OCI-LY7 (cell line): ENCODE results near the gene KCNA1. TPM values are rescaled to one million over a fixed set of nuclear protein-coding genes. Genes with fewer than 3 reads are reported as not detected.

Experiments used
- BruUV-seq: library from RNA; stranded (reverse); fragments of 400-500 nt; replicated peaks from 2 replicates; lab custom pipeline; 2021; lab: Mats Ljungman, UMichigan
- CTCF ChIA-PET: fragments of 300-600 bp; sonication (Branson Sonifier 250); formaldehyde crosslinking; loops from one replicate; lab custom pipeline; 2022; ENCODE audit warnings: antibody characterized with exemption; ENCODE audit not compliant: unreplicated experiment; lab: Charles Lee
- POLR2A ChIA-PET: fragments of 300-600 bp; sonication (Branson Sonifier 250); formaldehyde crosslinking; loops from one replicate; lab custom pipeline; 2022; ENCODE audit warnings: antibody characterized with exemption; lab: Charles Lee
- DNase-seq: peaks from one replicate; pipeline ENCODE4 v3.0.0-alpha.2; 2015; ENCODE audit warnings: low spot score
- H2AFZ ChIP-seq: fragments of 200-600 bp; sonication (generic), shearing (Covaris generic); 2 replicates; pipeline ENCODE4 v1.6.1; 2014; ENCODE audit warnings: mild to moderate bottlenecking, antibody characterized with exemption, low read length, moderate library complexity
- H3K27ac ChIP-seq: fragments of 200-600 bp; sonication (generic); 2 replicates; pipeline ENCODE4 v1.5.1; 2014; ENCODE audit warnings: mixed run types, low read depth, mild to moderate bottlenecking, moderate library complexity, low read length, inconsistent platforms; ENCODE audit not compliant: poor library complexity, severe bottlenecking
- H3K36me3 ChIP-seq: fragments of 200-600 bp; sonication (generic); 2 replicates; pipeline ENCODE4 v1.6.1; 2014; ENCODE audit warnings: mild to moderate bottlenecking, antibody characterized with exemption, low read length, moderate library complexity, mixed read lengths; ENCODE audit not compliant: insufficient read depth
- H3K4me1 ChIP-seq: fragments of 200-600 bp; sonication (generic); 2 replicates; pipeline ENCODE4 v1.5.1; 2014; ENCODE audit warnings: mild to moderate bottlenecking, low read length; ENCODE audit not compliant: insufficient read depth, poor library complexity, severe bottlenecking
- H3K4me2 ChIP-seq: fragments of 200-600 bp; sonication (generic); 2 replicates; pipeline ENCODE4 v1.6.1; 2014; ENCODE audit warnings: mild to moderate bottlenecking, low read length
- H3K4me3 ChIP-seq: fragments of 200-600 bp; sonication (generic); 2 replicates; pipeline ENCODE4 v1.5.1; 2014; ENCODE audit warnings: mild to moderate bottlenecking, low read depth, low read length; ENCODE audit not compliant: poor library complexity, severe bottlenecking
- H3K79me2 ChIP-seq: fragments of 200-600 bp; sonication (generic); 2 replicates; pipeline ENCODE4 v1.6.1; 2016; ENCODE audit warnings: low read depth, mild to moderate bottlenecking, low read length, moderate library complexity, mixed read lengths; ENCODE audit not compliant: insufficient read depth
- H3K9me2 ChIP-seq: fragments of 200-600 bp; sonication (generic); 2 replicates; pipeline ENCODE4 v1.6.1; 2016; ENCODE audit warnings: mild to moderate bottlenecking, low read length, mixed read lengths; ENCODE audit not compliant: insufficient read depth
- H3K9me3 ChIP-seq: fragments of 200-600 bp; sonication (generic); 2 replicates; pipeline ENCODE4 v1.6.1; 2014; ENCODE audit warnings: mild to moderate bottlenecking, mixed run types, low read length, mixed read lengths
- H4K20me1 ChIP-seq: fragments of 200-600 bp; sonication (generic); 2 replicates; pipeline ENCODE4 v1.6.1; 2014; ENCODE audit warnings: mild to moderate bottlenecking, antibody characterized with exemption, low read length, moderate library complexity, mixed read lengths; ENCODE audit not compliant: insufficient read depth
- EZH2phosphoT487 ChIP-seq: fragments of 200-600 bp; sonication (generic); IDR thresholded peaks from 2 replicates; pipeline ENCODE4 v1.6.1; 2018; ENCODE audit warnings: low read depth, borderline replicate concordance, mild to moderate bottlenecking, mixed run types, antibody characterized with exemption, low read length, moderate library complexity, mixed read lengths
- intact Hi-C: fragments of 100-400 bp; cut with micrococcal nuclease; formaldehyde crosslinking; loops from one replicate; pipeline ENCODE4 v1.10.0; 2022; ENCODE audit not compliant: unreplicated experiment
- total RNA-seq, 2 experiments: library from RNA; depleted of rRNA in 1 of 2; stranded (reverse); fragments of >200 nt in 1 of 2; shearing (Covaris generic) in 1 of 2; gene quantifications; 2 replicates each; pipeline ENCODE4 v1.2.3, GENCODE V29; 2014 to 2022
- TF ChIP-seq, protein P1 (sequence below): fragments of 200-600 bp; sonication (generic); conservative IDR thresholded peaks from 2 replicates; pipeline ENCODE4 v1.5.1; 2014; ENCODE audit warnings: mild to moderate bottlenecking, antibody characterized with exemption, low read length, moderate library complexity, mixed read lengths

Gene KCNA1
- total RNA-seq, 2 experiments from 2014 or later = not detected

DNA sequence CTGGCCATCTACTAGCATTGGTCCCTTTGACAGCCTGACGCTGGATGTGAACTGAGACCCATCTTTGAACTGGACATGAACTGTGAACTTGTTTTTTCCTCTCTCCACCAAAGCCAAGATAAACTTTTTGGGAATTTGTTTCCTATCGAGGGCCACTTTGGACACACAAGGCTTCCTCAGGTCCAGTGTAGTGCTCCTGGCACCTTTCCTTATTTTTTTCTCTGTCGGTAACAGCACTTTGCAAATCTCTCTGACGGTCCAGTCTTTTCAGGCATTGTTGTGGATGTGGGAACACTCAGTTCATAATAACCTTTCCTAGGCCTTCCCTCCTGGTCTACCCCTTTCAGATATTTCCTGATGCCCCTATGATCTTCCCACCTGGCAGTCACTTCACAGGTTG is 5.0 kb downstream of the KCNA1 start:
- H4K20me1 ChIP-seq = no peaks in the 10 kb centered on the region
- TF ChIP-seq EZH2phosphoT487 = no peak
- TF ChIP-seq, protein P1, sequence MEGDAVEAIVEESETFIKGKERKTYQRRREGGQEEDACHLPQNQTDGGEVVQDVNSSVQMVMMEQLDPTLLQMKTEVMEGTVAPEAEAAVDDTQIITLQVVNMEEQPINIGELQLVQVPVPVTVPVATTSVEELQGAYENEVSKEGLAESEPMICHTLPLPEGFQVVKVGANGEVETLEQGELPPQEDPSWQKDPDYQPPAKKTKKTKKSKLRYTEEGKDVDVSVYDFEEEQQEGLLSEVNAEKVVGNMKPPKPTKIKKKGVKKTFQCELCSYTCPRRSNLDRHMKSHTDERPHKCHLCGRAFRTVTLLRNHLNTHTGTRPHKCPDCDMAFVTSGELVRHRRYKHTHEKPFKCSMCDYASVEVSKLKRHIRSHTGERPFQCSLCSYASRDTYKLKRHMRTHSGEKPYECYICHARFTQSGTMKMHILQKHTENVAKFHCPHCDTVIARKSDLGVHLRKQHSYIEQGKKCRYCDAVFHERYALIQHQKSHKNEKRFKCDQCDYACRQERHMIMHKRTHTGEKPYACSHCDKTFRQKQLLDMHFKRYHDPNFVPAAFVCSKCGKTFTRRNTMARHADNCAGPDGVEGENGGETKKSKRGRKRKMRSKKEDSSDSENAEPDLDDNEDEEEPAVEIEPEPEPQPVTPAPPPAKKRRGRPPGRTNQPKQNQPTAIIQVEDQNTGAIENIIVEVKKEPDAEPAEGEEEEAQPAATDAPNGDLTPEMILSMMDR = no peak
- ChIA-PET CTCF (no interaction called here), POLR2A (no interaction called here)
- no peak overlapping the region for H2AFZ ChIP-seq
- DNase-seq = no peak
- intact Hi-C loops = no loop called here
- no peak overlapping the region for H3K4me3 ChIP-seq
- H3K4me2 ChIP-seq = no peak overlapping the region
- no peaks in the 10 kb centered on the region for H3K4me1 ChIP-seq
- H3K36me3 ChIP-seq = no peaks in the 10 kb centered on the region
- H3K79me2 ChIP-seq = no peaks in the 10 kb centered on the region
- no peaks in the 10 kb centered on the region for H3K9me3 ChIP-seq
- H3K9me2 ChIP-seq = no peaks in the 10 kb centered on the region
- no peak overlapping the region for H3K27ac ChIP-seq
- BruUV-seq = no TSS peak

DNA sequence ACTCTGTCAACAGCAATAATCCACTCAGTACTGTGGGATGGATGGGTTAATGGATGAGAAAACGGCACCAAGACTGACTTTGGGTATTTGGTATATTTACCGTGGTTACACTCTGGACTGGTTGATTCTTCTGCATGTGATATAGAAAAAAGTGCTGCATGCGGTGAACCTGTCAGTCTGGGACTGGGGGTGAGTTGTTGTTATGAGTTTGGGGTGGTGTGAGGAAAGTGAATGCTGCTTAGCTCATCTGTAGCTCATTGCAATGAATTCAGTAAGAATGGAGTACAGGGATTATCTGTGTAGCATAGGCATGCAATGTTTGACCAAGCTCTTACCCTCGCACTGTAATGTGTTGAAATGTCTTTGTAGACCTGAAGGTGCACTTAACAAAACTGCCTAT is 6.0 kb downstream of the KCNA1 start:
- Histone ChIP-seq H3K36me3 (no peaks in the 10 kb centered on the region), H3K27ac (no peak overlapping the region), H2AFZ (no peak overlapping the region), H4K20me1 (no peaks in the 10 kb centered on the region), H3K4me2 (no peak overlapping the region), H3K4me3 (no peak overlapping the region), H3K79me2 (no peaks in the 10 kb centered on the region), H3K9me2 (no peaks in the 10 kb centered on the region), H3K9me3 (no peaks in the 10 kb centered on the region), H3K4me1 (no peaks in the 10 kb centered on the region)
- TF ChIP-seq, protein P1 = no peak
- no peak for TF ChIP-seq EZH2phosphoT487
- no peak for DNase-seq
- POLR2A ChIA-PET = no interaction called here
- BruUV-seq = no TSS peak
- intact Hi-C loops = no loop called here
- CTCF ChIA-PET = no interaction called here

DNA sequence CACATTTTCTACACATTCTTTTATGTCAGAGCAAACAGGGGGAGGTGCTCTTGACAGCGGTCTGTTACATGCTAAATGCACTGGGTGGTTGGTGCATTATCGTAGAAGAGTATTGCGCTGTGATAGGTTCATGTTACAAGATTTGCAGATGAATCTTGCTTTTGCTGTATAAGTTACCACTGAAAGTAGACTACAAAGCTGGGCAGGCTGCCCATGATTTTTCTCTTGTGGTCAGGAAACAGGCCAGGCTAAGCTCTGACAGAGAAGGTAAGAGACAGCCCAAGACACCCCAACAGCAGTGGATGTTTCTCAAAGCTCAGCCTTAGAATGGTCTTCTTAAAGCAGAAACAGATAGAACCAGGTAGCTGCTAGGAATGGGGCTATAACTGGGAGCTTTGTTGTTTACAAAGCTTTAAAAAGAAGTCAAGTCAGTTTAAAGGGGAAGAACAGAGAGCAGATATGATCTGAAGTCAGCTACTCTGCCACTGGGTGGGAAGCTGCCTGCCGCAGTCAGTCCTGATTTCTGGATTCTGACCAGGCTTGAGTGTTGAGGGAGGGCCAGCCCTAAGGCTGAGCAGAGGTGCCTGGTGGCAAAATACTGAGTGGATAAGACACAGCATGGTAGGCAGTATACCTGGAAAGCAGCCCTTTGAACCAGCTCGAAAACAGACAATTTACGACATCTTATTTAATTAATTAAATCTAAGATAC is 9.4 kb downstream of the KCNA1 start:
- intact Hi-C loops = no loop called here
- H4K20me1 ChIP-seq = no peaks in the 10 kb centered on the region
- no peaks in the 10 kb centered on the region for H3K79me2 ChIP-seq
- H3K27ac ChIP-seq = no peak overlapping the region
- H3K9me2 ChIP-seq = no peaks in the 10 kb centered on the region
- no peak overlapping the region for H3K4me3 ChIP-seq
- no peak overlapping the region for H3K4me2 ChIP-seq
- no peak overlapping the region for H2AFZ ChIP-seq
- TF ChIP-seq, protein P1 = no peak
- TF ChIP-seq EZH2phosphoT487 = no peak
- ChIA-PET CTCF (no interaction called here), POLR2A (no interaction called here)
- no TSS peak for BruUV-seq
- H3K36me3 ChIP-seq = no peaks in the 10 kb centered on the region
- H3K9me3 ChIP-seq = no peaks in the 10 kb centered on the region
- no peaks in the 10 kb centered on the region for H3K4me1 ChIP-seq
- no peak for DNase-seq
